Smooth muscle cell (in vitro differentiated cells): ENCODE results near the gene SCUBE3. TPM values are rescaled to one million over a fixed set of nuclear protein-coding genes. Genes with fewer than 3 reads are reported as not detected.

Source experiments
- DNase-seq: peaks from one replicate; lab custom pipeline; 2025; ENCODE audit not compliant: unreplicated experiment; lab: John Stamatoyannopoulos, UW
- H2AFZ ChIP-seq: fragments of 200-600 bp; sonication (generic); 2 replicates; pipeline ENCODE4 v1.6.0; 2016; ENCODE audit warnings: antibody characterized with exemption, low read depth, mild to moderate bottlenecking
- H3F3A ChIP-seq: fragments of 200-600 bp; sonication (generic); 2 replicates; pipeline ENCODE4 v1.6.0; 2017; ENCODE audit warnings: antibody characterized with exemption, low read depth
- H3K27ac ChIP-seq: fragments of 200-600 bp; sonication (generic); 2 replicates; pipeline ENCODE4 v1.5.1; 2016; ENCODE audit warnings: low read depth, mild to moderate bottlenecking
- H3K27me3 ChIP-seq: fragments of 200-600 bp; sonication (generic); 2 replicates; pipeline ENCODE4 v1.6.1; 2016; ENCODE audit warnings: low read depth, mild to moderate bottlenecking
- H3K36me3 ChIP-seq: fragments of 200-600 bp; sonication (generic); 2 replicates; pipeline ENCODE4 v1.5.1; 2016; ENCODE audit warnings: low read depth
- H3K4me1 ChIP-seq: fragments of 200-600 bp; sonication (generic); 2 replicates; pipeline ENCODE4 v1.5.1; 2016; ENCODE audit warnings: low read depth
- H3K4me2 ChIP-seq: fragments of 200-600 bp; sonication (generic); 2 replicates; pipeline ENCODE4 v1.6.0; 2016; ENCODE audit warnings: mild to moderate bottlenecking
- H3K4me3 ChIP-seq: fragments of 200-600 bp; sonication (generic); 2 replicates; pipeline ENCODE4 v1.5.1; 2016; ENCODE audit warnings: mild to moderate bottlenecking
- H3K79me2 ChIP-seq: fragments of 200-600 bp; sonication (generic); 2 replicates; pipeline ENCODE4 v1.6.0; 2016; ENCODE audit warnings: low read depth, mild to moderate bottlenecking
- H3K9ac ChIP-seq: fragments of 200-600 bp; sonication (generic); 2 replicates; pipeline ENCODE4 v1.6.0; 2016; ENCODE audit warnings: low read depth
- H3K9me3 ChIP-seq: fragments of 200-600 bp; sonication (generic); replicated peaks from 2 replicates; pipeline ENCODE4 v1.5.1; 2016; ENCODE audit warnings: low read depth
- H4K20me1 ChIP-seq: fragments of 200-600 bp; sonication (generic); 2 replicates; pipeline ENCODE4 v1.6.0; 2016; ENCODE audit warnings: low read depth
- WGBS: methylation state at CpG from one replicate; pipeline ENCODE4 v1.1.7; 2016; ENCODE audit warnings: low lambda C conversion rate; 5-methylcytosine and 5-hydroxymethylcytosine counted together
- polyA plus RNA-seq: library from polyadenylated mRNA; unstranded; fragments of >200 nt; fragmentation: Nextera tagmentation; extraction: Ambion mirVana; gene quantifications from 2 replicates; pipeline ENCODE4 v1.2.1, GENCODE V29; 2016
- total RNA-seq: library from RNA; depleted of rRNA; stranded (reverse); fragments of >200 nt; gene quantifications from 2 replicates; pipeline ENCODE4 v1.2.3, GENCODE V29; 2014
- TF ChIP-seq, protein P1 (sequence below): fragments of 200-600 bp; sonication (generic); IDR thresholded peaks from 2 replicates; pipeline ENCODE4 v1.5.1; 2017; ENCODE audit warnings: borderline replicate concordance, mild to moderate bottlenecking, antibody characterized with exemption; ENCODE audit not compliant: insufficient read depth, poor library complexity, severe bottlenecking

The SCUBE3 gene
- total and polyA plus RNA-seq, 2 experiments from 2014 or later, result 14.6 to 18.0 TPM

DNA sequence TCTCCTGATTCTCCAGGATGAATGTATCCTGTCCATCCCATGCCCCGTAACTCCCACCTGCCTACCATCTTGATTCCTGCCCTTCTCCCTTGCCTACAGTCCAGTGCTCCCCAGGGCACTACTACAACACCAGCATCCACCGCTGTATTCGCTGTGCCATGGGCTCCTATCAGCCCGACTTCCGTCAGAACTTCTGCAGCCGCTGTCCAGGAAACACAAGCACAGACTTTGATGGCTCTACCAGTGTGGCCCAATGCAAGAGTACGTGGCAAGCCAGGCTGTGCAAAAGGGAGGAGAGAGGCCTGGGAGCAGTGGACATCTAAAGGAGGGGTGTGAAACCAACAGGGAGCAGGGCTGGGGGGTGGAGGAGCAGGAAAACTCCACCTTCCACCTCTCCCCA lies 30.8 kb downstream of the SCUBE3 start:
- H3K27me3 ChIP-seq, result no peaks in the 10 kb centered on the region
- no peaks in the 10 kb centered on the region for H3K9me3 ChIP-seq
- H3K4me1 ChIP-seq, result no peaks in the 10 kb centered on the region
- WGBS, result 98% methylated on average over 7 of the region's 7 CpGs
- H4K20me1 ChIP-seq, result peaks cover 71% of the 10 kb centered on the region
- no peak overlapping the region for H3K4me3 ChIP-seq
- H2AFZ ChIP-seq, result no peak overlapping the region
- no peak for DNase-seq
- TF ChIP-seq, protein P1, sequence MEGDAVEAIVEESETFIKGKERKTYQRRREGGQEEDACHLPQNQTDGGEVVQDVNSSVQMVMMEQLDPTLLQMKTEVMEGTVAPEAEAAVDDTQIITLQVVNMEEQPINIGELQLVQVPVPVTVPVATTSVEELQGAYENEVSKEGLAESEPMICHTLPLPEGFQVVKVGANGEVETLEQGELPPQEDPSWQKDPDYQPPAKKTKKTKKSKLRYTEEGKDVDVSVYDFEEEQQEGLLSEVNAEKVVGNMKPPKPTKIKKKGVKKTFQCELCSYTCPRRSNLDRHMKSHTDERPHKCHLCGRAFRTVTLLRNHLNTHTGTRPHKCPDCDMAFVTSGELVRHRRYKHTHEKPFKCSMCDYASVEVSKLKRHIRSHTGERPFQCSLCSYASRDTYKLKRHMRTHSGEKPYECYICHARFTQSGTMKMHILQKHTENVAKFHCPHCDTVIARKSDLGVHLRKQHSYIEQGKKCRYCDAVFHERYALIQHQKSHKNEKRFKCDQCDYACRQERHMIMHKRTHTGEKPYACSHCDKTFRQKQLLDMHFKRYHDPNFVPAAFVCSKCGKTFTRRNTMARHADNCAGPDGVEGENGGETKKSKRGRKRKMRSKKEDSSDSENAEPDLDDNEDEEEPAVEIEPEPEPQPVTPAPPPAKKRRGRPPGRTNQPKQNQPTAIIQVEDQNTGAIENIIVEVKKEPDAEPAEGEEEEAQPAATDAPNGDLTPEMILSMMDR, result no peak
- H3F3A ChIP-seq, result peaks cover 4% of the 10 kb centered on the region
- no peaks in the 10 kb centered on the region for H3K36me3 ChIP-seq
- H3K9ac ChIP-seq, result no peak overlapping the region
- H3K27ac ChIP-seq, result no peak overlapping the region
- H3K4me2 ChIP-seq, result no peak overlapping the region
- no peaks in the 10 kb centered on the region for H3K79me2 ChIP-seq

DNA sequence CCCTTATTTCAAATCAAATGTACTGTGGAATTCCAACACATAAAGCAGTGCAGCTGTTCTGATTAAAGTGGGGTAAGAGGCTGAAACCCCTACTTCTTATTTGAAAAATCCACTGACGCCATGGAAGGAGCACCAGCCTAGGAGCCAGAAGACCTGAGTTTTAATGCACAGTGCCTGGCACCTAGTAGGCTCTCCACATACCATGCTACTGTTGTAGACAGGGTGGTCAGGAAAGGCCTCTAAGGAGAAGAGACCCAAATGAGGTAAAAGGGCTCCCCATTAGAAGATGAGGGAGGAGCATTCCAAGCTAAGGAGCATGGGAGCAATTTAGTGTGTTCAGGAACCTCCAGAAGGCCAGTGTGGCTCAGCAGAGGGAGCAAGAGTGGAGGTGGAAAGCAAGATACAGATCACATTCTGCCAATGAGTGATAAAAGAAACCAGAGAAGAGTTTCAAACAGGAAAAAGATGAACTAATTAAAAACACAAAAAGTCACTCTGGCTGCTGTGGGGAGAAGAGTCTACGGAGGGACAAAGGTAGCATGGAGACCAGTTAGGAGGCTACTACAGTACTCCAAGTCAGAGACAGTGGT lies 34.0 kb downstream of the SCUBE3 start:
- DNase-seq, result no peak
- H3K9me3 ChIP-seq, result no peaks in the 10 kb centered on the region
- H3K4me3 ChIP-seq, result no peak overlapping the region
- no peak overlapping the region for H2AFZ ChIP-seq
- H3K79me2 ChIP-seq, result peaks cover 11% of the 10 kb centered on the region
- no peaks in the 10 kb centered on the region for H3K4me1 ChIP-seq
- H3K4me2 ChIP-seq, result no peak overlapping the region
- H3K36me3 ChIP-seq, result no peaks in the 10 kb centered on the region
- no peaks in the 10 kb centered on the region for H3F3A ChIP-seq
- TF ChIP-seq, protein P1, result no peak
- H3K9ac ChIP-seq, result no peak overlapping the region
- 97% methylated on average over 2 of the region's 2 CpGs for WGBS
- H3K27me3 ChIP-seq, result no peaks in the 10 kb centered on the region
- H4K20me1 ChIP-seq, result peaks cover 56% of the 10 kb centered on the region
- H3K27ac ChIP-seq, result no peak overlapping the region

GRCh38 chr6:35248300-35248699 lies 34.5 kb downstream of the SCUBE3 start:
- H3K9ac ChIP-seq, result no peak overlapping the region
- 60% methylated on average over 3 of the region's 3 CpGs for WGBS
- no peaks in the 10 kb centered on the region for H3K9me3 ChIP-seq
- H2AFZ ChIP-seq, result no peak overlapping the region
- H3F3A ChIP-seq, result no peaks in the 10 kb centered on the region
- no peaks in the 10 kb centered on the region for H3K27me3 ChIP-seq
- no peak overlapping the region for H3K4me3 ChIP-seq
- no peak for DNase-seq
- H3K27ac ChIP-seq, result no peak overlapping the region
- H3K36me3 ChIP-seq, result no peaks in the 10 kb centered on the region
- H3K4me2 ChIP-seq, result no peak overlapping the region
- H3K79me2 ChIP-seq, result peaks cover 15% of the 10 kb centered on the region
- H4K20me1 ChIP-seq, result peaks cover 62% of the 10 kb centered on the region
- no peaks in the 10 kb centered on the region for H3K4me1 ChIP-seq
- TF ChIP-seq, protein P1, result no peak

DNA sequence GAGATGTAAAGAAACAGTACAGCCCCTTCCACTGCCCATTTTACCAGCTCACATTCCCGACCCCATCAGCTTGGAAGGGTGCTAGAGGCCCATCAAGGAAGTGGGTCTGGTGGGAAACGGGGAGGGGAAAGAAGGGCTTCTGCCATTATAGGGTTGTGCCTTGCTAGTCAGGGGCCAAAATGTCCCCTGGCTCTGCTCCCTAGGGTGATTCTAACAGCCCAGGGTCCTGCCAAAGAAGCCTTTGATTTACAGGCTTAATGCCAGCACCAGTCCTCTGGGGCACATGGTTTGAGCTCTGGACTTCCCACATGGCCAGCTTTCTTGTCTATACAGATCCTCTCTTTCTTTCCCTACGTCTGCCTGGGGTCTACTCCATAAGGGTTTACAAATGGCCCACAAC lies 35.2 kb downstream of the SCUBE3 start:
- Histone ChIP-seq H3K4me2 (no peak overlapping the region), H2AFZ (no peak overlapping the region), H3K9ac (no peak overlapping the region), H3K27me3 (no peaks in the 10 kb centered on the region), H3K9me3 (no peaks in the 10 kb centered on the region), H3K27ac (no peak overlapping the region), H3K79me2 (peaks cover 21% of the 10 kb centered on the region), H3K36me3 (no peaks in the 10 kb centered on the region), H3F3A (no peaks in the 10 kb centered on the region), H3K4me1 (no peaks in the 10 kb centered on the region), H4K20me1 (peaks cover 68% of the 10 kb centered on the region), H3K4me3 (no peak overlapping the region)
- 69% methylated on average over 3 of the region's 3 CpGs for WGBS
- DNase-seq, result no peak
- TF ChIP-seq, protein P1, result no peak
